Mesendoderm (in vitro differentiated cells): ENCODE data around the gene SIX3.
A peak's percentile ranks its signal among the peaks of the same experiment; 100 is the strongest.

Source experiments
- DNase-seq: peaks from one replicate; pipeline ENCODE4 v3.0.0; 2013
- H2AK5ac ChIP-seq: 2 replicates; pipeline ENCODE4 v1.6.1; 2013; ENCODE audit warnings: low read length, inconsistent platforms
- H2BK120ac ChIP-seq: 2 replicates; pipeline ENCODE4 v1.6.1; 2013; ENCODE audit warnings: low read depth, mild to moderate bottlenecking, low read length, moderate library complexity, mixed read lengths
- H2BK15ac ChIP-seq: replicated peaks from 2 replicates; pipeline ENCODE4 v1.6.1; 2013; ENCODE audit warnings: low read depth, mild to moderate bottlenecking, moderate library complexity
- H2BK5ac ChIP-seq: 2 replicates; pipeline ENCODE4 v1.6.1; 2013; ENCODE audit warnings: low read length, inconsistent platforms
- H3K18ac ChIP-seq: 2 replicates; pipeline ENCODE4 v1.6.1; 2013; ENCODE audit warnings: mild to moderate bottlenecking, low read length, mixed read lengths
- H3K23ac ChIP-seq: one replicate; pipeline ENCODE4 v1.6.1; 2013; ENCODE audit warnings: low read length
- H3K27ac ChIP-seq: 2 replicates; pipeline ENCODE4 v1.5.1; 2013; ENCODE audit warnings: low read depth, mild to moderate bottlenecking, inconsistent platforms, low read length, moderate library complexity
- H3K27me3 ChIP-seq: 2 replicates; pipeline ENCODE4 v1.6.1; 2013; ENCODE audit warnings: low read length, control low read depth, mild to moderate bottlenecking, inconsistent platforms; ENCODE audit not compliant: insufficient read depth, poor library complexity
- H3K36me3 ChIP-seq: 2 replicates; pipeline ENCODE4 v1.6.1; 2013; ENCODE audit warnings: low read length, inconsistent platforms; ENCODE audit not compliant: control insufficient read depth, insufficient read depth
- H3K4ac ChIP-seq: one replicate; pipeline ENCODE4 v1.6.1; 2013; ENCODE audit warnings: low read depth, mild to moderate bottlenecking, low read length, moderate library complexity
- H3K4me1 ChIP-seq: 2 replicates; pipeline ENCODE4 v1.6.1; 2013; ENCODE audit warnings: low read depth, low read length, inconsistent platforms; ENCODE audit not compliant: control insufficient read depth
- H3K4me2 ChIP-seq: 2 replicates; pipeline ENCODE4 v1.6.1; 2013; ENCODE audit warnings: low read length
- H3K4me3 ChIP-seq: 2 replicates; pipeline ENCODE4 v1.5.1; 2013; ENCODE audit warnings: mild to moderate bottlenecking, low read length
- H3K56ac ChIP-seq: one replicate; pipeline ENCODE4 v1.6.1; 2013; ENCODE audit warnings: low read length
- H3K79me1 ChIP-seq: 2 replicates; pipeline ENCODE4 v1.6.1; 2013; ENCODE audit warnings: low read length, inconsistent platforms
- H3K79me2 ChIP-seq: 2 replicates; pipeline ENCODE4 v1.6.1; 2013; ENCODE audit warnings: mild to moderate bottlenecking, low read length; ENCODE audit not compliant: control insufficient read depth, insufficient read depth
- H3K9ac ChIP-seq: 2 replicates; pipeline ENCODE4 v1.6.1; 2013; ENCODE audit warnings: low read length, inconsistent platforms
- H4K5ac ChIP-seq: one replicate; pipeline ENCODE4 v1.6.1; 2013; ENCODE audit warnings: low read length
- H4K8ac ChIP-seq: one replicate; pipeline ENCODE4 v1.6.1; 2013; ENCODE audit warnings: low read depth, mild to moderate bottlenecking, control low read depth, low read length, moderate library complexity
- WGBS: extraction: QIAGEN DNeasy Blood & Tissue Kit; methylation state at CpG from one replicate; pipeline ENCODE4 v1.1.7; 2013; ENCODE audit warnings: low lambda C conversion rate, missing lambda C conversion rate; ENCODE audit not compliant: insufficient coverage; ENCODE audit errors: extremely low coverage; 5-methylcytosine and 5-hydroxymethylcytosine counted together

The SIX3 gene

GRCh38 chr2:44939106-44940048, 2.1 kb upstream of the SIX3 start:
- Histone ChIP-seq H3K27me3 (peaks cover 48% of the 10 kb centered on the region), H3K4me1 (peaks cover 9% of the 10 kb centered on the region), H2BK120ac (no peak overlapping the region), H3K27ac (peak overlapping the region; percentile 18), H3K79me2 (no peaks in the 10 kb centered on the region), H2BK5ac (no peak overlapping the region), H4K8ac (no peak overlapping the region), H3K79me1 (no peaks in the 10 kb centered on the region), H2AK5ac (no peak overlapping the region), H4K5ac (no peak overlapping the region), H3K56ac (peak overlapping the region; percentile 42), H2BK15ac (no peak overlapping the region), H3K4me3 (no peak overlapping the region), H3K18ac (no peak overlapping the region), H3K36me3 (no peaks in the 10 kb centered on the region), H3K23ac (no peak overlapping the region), H3K4ac (no peak overlapping the region), H3K4me2 (peak overlapping the region; percentile 62), H3K9ac (no peak overlapping the region)
- DNase-seq = peak; percentile 45
- WGBS = no CpG with 5 or more reads among the region's 42 CpGs

GRCh38 chr2:44940049-44940494, 1.4 kb upstream of the SIX3 start:
- Histone ChIP-seq H3K9ac (no peak overlapping the region), H3K4me1 (peaks cover 9% of the 10 kb centered on the region), H3K27ac (no peak overlapping the region), H3K4me3 (no peak overlapping the region), H3K27me3 (peaks cover 46% of the 10 kb centered on the region), H2BK15ac (no peak overlapping the region), H3K56ac (no peak overlapping the region), H3K18ac (no peak overlapping the region), H4K8ac (no peak overlapping the region), H3K79me1 (no peaks in the 10 kb centered on the region), H3K4ac (no peak overlapping the region), H3K36me3 (no peaks in the 10 kb centered on the region), H3K79me2 (no peaks in the 10 kb centered on the region), H3K4me2 (no peak overlapping the region), H2BK5ac (no peak overlapping the region), H2BK120ac (no peak overlapping the region), H4K5ac (no peak overlapping the region), H2AK5ac (peak overlapping the region; percentile 58), H3K23ac (no peak overlapping the region)
- WGBS = no CpG with 5 or more reads among the region's 14 CpGs
- DNase-seq = peak; percentile 43

GRCh38 chr2:44940732-44941464, 604 bp upstream of the SIX3 start:
- no peak overlapping the region for H2BK5ac ChIP-seq
- peaks cover 9% of the 10 kb centered on the region for H3K4me1 ChIP-seq
- peak overlapping the region; percentile 10 for H3K56ac ChIP-seq
- peak overlapping the region; percentile 9 for H3K4me2 ChIP-seq
- H3K23ac ChIP-seq = no peak overlapping the region
- H3K18ac ChIP-seq = no peak overlapping the region
- no peak overlapping the region for H2BK120ac ChIP-seq
- H4K5ac ChIP-seq = no peak overlapping the region
- no peaks in the 10 kb centered on the region for H3K79me1 ChIP-seq
- H3K36me3 ChIP-seq = no peaks in the 10 kb centered on the region
- no peak overlapping the region for H2AK5ac ChIP-seq
- no peak overlapping the region for H3K9ac ChIP-seq
- H3K4ac ChIP-seq = no peak overlapping the region
- H3K79me2 ChIP-seq = no peaks in the 10 kb centered on the region
- WGBS = no CpG with 5 or more reads among the region's 25 CpGs
- peak; percentile 32 for DNase-seq
- no peak overlapping the region for H3K4me3 ChIP-seq
- no peak overlapping the region for H4K8ac ChIP-seq
- peaks cover 43% of the 10 kb centered on the region for H3K27me3 ChIP-seq
- H3K27ac ChIP-seq = no peak overlapping the region
- H2BK15ac ChIP-seq = no peak overlapping the region

GRCh38 chr2:44942304-44943030, 965 bp downstream of the SIX3 start:
- H3K56ac ChIP-seq = peak overlapping the region; percentile 45
- H2BK120ac ChIP-seq = no peak overlapping the region
- no peak overlapping the region for H3K27ac ChIP-seq
- H3K9ac ChIP-seq = no peak overlapping the region
- no peak overlapping the region for H3K4ac ChIP-seq
- H3K4me3 ChIP-seq = no peak overlapping the region
- H3K27me3 ChIP-seq = peaks cover 45% of the 10 kb centered on the region
- WGBS = no CpG with 5 or more reads among the region's 69 CpGs
- H2BK5ac ChIP-seq = no peak overlapping the region
- no peaks in the 10 kb centered on the region for H3K79me1 ChIP-seq
- no peak overlapping the region for H4K5ac ChIP-seq
- H4K8ac ChIP-seq = no peak overlapping the region
- H3K36me3 ChIP-seq = no peaks in the 10 kb centered on the region
- H3K4me2 ChIP-seq = peak overlapping the region; percentile 23
- H3K23ac ChIP-seq = no peak overlapping the region
- no peak overlapping the region for H2BK15ac ChIP-seq
- peaks cover 14% of the 10 kb centered on the region for H3K4me1 ChIP-seq
- H2AK5ac ChIP-seq = no peak overlapping the region
- no peaks in the 10 kb centered on the region for H3K79me2 ChIP-seq
- no peak overlapping the region for H3K18ac ChIP-seq
- DNase-seq = peak; percentile 66

- Histone ChIP-seq H3K79me2 (no peaks in the 10 kb centered on the region), H3K4me3 (no peak overlapping the region), H3K79me1 (no peaks in the 10 kb centered on the region), H2BK15ac (no peak overlapping the region), H2BK120ac (no peak overlapping the region), H3K56ac (peak overlapping the region; percentile 45), H3K18ac (no peak overlapping the region), H3K27ac (no peak overlapping the region), H3K4me2 (peak overlapping the region; percentile 23), H4K5ac (no peak overlapping the region), H4K8ac (no peak overlapping the region), H3K23ac (peak overlapping the region; percentile 29), H3K27me3 (peaks cover 51% of the 10 kb centered on the region), H3K9ac (peak overlapping the region; percentile 30), H2AK5ac (no peak overlapping the region), H3K4me1 (peaks cover 14% of the 10 kb centered on the region), H2BK5ac (no peak overlapping the region), H3K36me3 (no peaks in the 10 kb centered on the region), H3K4ac (no peak overlapping the region)
- DNase-seq = peak; percentile 50
- WGBS = no CpG with 5 or more reads among the region's 36 CpGs
Measured at GRCh38 chr2:44943031-44943692, 1.7 kb downstream of the SIX3 start.
